ENCODE measurements around the gene MKNK1.
A peak's percentile ranks its signal among the peaks of the same experiment; 100 is the strongest.

Gene MKNK1

GRCh38 chr1:46555826-46556619, 48.0 kb downstream of the MKNK1 start:
- DNase-seq (ENCODE audit: extremely low read depth, low read depth): no peak
- no peak overlapping the region for H3K4me3 ChIP-seq (replicated peaks; ENCODE audit: low read depth, low read length)
- no peak for TF ChIP-seq CTCF (IDR thresholded peaks at IDR 0.05; ENCODE audit: low read depth, low read length, missing control alignments)

- no peak for TF ChIP-seq CTCF (IDR thresholded peaks at IDR 0.05; ENCODE audit: low read depth, low read length, missing control alignments)
- no peak overlapping the region for H3K4me3 ChIP-seq (replicated peaks; ENCODE audit: low read depth, low read length)
- no peak for DNase-seq (ENCODE audit: extremely low read depth, low read depth)
Measured at GRCh38 chr1:46554597-46555381, 49.3 kb downstream of the MKNK1 start.

GRCh38 chr1:46554236-46554596, 49.9 kb downstream of the MKNK1 start:
- TF ChIP-seq CTCF (IDR thresholded peaks at IDR 0.05; ENCODE audit: low read depth, low read length, missing control alignments): no peak
- H3K4me3 ChIP-seq (replicated peaks; ENCODE audit: low read depth, low read length): no peak overlapping the region
- DNase-seq (ENCODE audit: extremely low read depth, low read depth): no peak

- DNase-seq (ENCODE audit: extremely low read depth, low read depth): no peak
- TF ChIP-seq CTCF (IDR thresholded peaks at IDR 0.05; ENCODE audit: low read depth, low read length, missing control alignments): peak; percentile 14
- H3K4me3 ChIP-seq (replicated peaks; ENCODE audit: low read depth, low read length): no peak overlapping the region
Measured at GRCh38 chr1:46553506-46553905, 50.6 kb downstream of the MKNK1 start.

GRCh38 chr1:46552357-46553237, 51.5 kb downstream of the MKNK1 start:
- H3K4me3 ChIP-seq (replicated peaks; ENCODE audit: low read depth, low read length): no peak overlapping the region
- no peak for TF ChIP-seq CTCF (IDR thresholded peaks at IDR 0.05; ENCODE audit: low read depth, low read length, missing control alignments)
- DNase-seq (ENCODE audit: extremely low read depth, low read depth): no peak

- TF ChIP-seq CTCF (IDR thresholded peaks at IDR 0.05; ENCODE audit: low read depth, low read length, missing control alignments): no peak
- DNase-seq (ENCODE audit: extremely low read depth, low read depth): no peak
- no peak within 1 kb of the TSS for H3K4me3 ChIP-seq (replicated peaks; ENCODE audit: low read depth, low read length)
Measured at GRCh38 chr1:46551597-46552095, 52.4 kb downstream of the MKNK1 start, which contains the start of gene KNCN. Gene KNCN (minus strand): TSS chr1:46551647. CDS start chr1:46551215, 432 bp downstream.

All from HFF-Myc (cell line).